Neuron (in vitro differentiated cells): ENCODE measurements around the gene ITGA5.

Experiments
- H2AFZ ChIP-seq: one replicate; pipeline ENCODE4 v1.6.1; 2013; ENCODE audit warnings: low read depth, mild to moderate bottlenecking, inconsistent platforms, low read length, moderate library complexity
- H3K27me3 ChIP-seq: one replicate; pipeline ENCODE4 v1.6.1; 2013; ENCODE audit warnings: low read length; ENCODE audit not compliant: insufficient read depth
- H3K36me3 ChIP-seq: one replicate; pipeline ENCODE4 v1.6.1; 2013; ENCODE audit warnings: low read length; ENCODE audit not compliant: insufficient read depth
- H3K4me1 ChIP-seq: one replicate; pipeline ENCODE4 v1.6.1; 2013; ENCODE audit warnings: low read length; ENCODE audit not compliant: insufficient read depth
- H3K4me3 ChIP-seq: 2 replicates; pipeline ENCODE4 v1.5.1; 2013; ENCODE audit warnings: mild to moderate bottlenecking, low read length, moderate library complexity
- H3K9me3 ChIP-seq: one replicate; pipeline ENCODE4 v1.6.1; 2013; ENCODE audit warnings: low read length

Gene ITGA5

GRCh38 chr12:54426690-54427089, 7.6 kb upstream of the ITGA5 start:
- Histone ChIP-seq H2AFZ (no peak overlapping the region), H3K4me1 (no peaks in the 10 kb centered on the region), H3K36me3 (no peaks in the 10 kb centered on the region), H3K4me3 (no peak overlapping the region), H3K9me3 (peaks cover 2% of the 10 kb centered on the region), H3K27me3 (peaks cover 50% of the 10 kb centered on the region)

GRCh38 chr12:54425702-54426101, 6.6 kb upstream of the ITGA5 start:
- peaks cover 2% of the 10 kb centered on the region for H3K9me3 ChIP-seq
- no peaks in the 10 kb centered on the region for H3K36me3 ChIP-seq
- peaks cover 59% of the 10 kb centered on the region for H3K27me3 ChIP-seq
- H3K4me1 ChIP-seq: no peaks in the 10 kb centered on the region
- H3K4me3 ChIP-seq: no peak overlapping the region
- H2AFZ ChIP-seq: no peak overlapping the region

GRCh38 chr12:54424224-54424623, 5.2 kb upstream of the ITGA5 start:
- no peak overlapping the region for H2AFZ ChIP-seq
- no peaks in the 10 kb centered on the region for H3K4me1 ChIP-seq
- no peaks in the 10 kb centered on the region for H3K36me3 ChIP-seq
- H3K9me3 ChIP-seq: peaks cover 2% of the 10 kb centered on the region
- peaks cover 73% of the 10 kb centered on the region for H3K27me3 ChIP-seq
- H3K4me3 ChIP-seq: no peak overlapping the region

GRCh38 chr12:54423816-54424150, 4.7 kb upstream of the ITGA5 start:
- no peaks in the 10 kb centered on the region for H3K36me3 ChIP-seq
- H3K27me3 ChIP-seq: peaks cover 73% of the 10 kb centered on the region
- H3K4me1 ChIP-seq: no peaks in the 10 kb centered on the region
- no peak overlapping the region for H2AFZ ChIP-seq
- H3K4me3 ChIP-seq: no peak overlapping the region
- H3K9me3 ChIP-seq: peaks cover 2% of the 10 kb centered on the region

- peaks cover 10% of the 10 kb centered on the region for H3K4me1 ChIP-seq
- H3K36me3 ChIP-seq: no peaks in the 10 kb centered on the region
- no peaks in the 10 kb centered on the region for H3K9me3 ChIP-seq
- H3K27me3 ChIP-seq: peaks cover 69% of the 10 kb centered on the region
- H2AFZ ChIP-seq: no peak overlapping the region
- H3K4me3 ChIP-seq: no peak overlapping the region
Measured at GRCh38 chr12:54421879-54422250, 2.8 kb upstream of the ITGA5 start.

- Histone ChIP-seq H3K27me3 (peaks cover 63% of the 10 kb centered on the region), H3K9me3 (no peaks in the 10 kb centered on the region), H3K4me3 (no peak overlapping the region), H3K4me1 (peaks cover 10% of the 10 kb centered on the region), H2AFZ (no peak overlapping the region), H3K36me3 (no peaks in the 10 kb centered on the region)
Measured at GRCh38 chr12:54421175-54421878, 2.3 kb upstream of the ITGA5 start.

GRCh38 chr12:54420766-54421144, 1.7 kb upstream of the ITGA5 start:
- no peaks in the 10 kb centered on the region for H3K36me3 ChIP-seq
- H3K4me1 ChIP-seq: peaks cover 10% of the 10 kb centered on the region
- H2AFZ ChIP-seq: no peak overlapping the region
- no peak overlapping the region for H3K4me3 ChIP-seq
- H3K9me3 ChIP-seq: no peaks in the 10 kb centered on the region
- H3K27me3 ChIP-seq: peaks cover 58% of the 10 kb centered on the region

GRCh38 chr12:54418441-54419087, 502 bp downstream of the ITGA5 start:
- Histone ChIP-seq H3K4me3 (peak overlapping the region; percentile 47), H3K27me3 (peaks cover 40% of the 10 kb centered on the region), H3K36me3 (no peaks in the 10 kb centered on the region), H2AFZ (peak overlapping the region; percentile 65), H3K9me3 (no peaks in the 10 kb centered on the region), H3K4me1 (peaks cover 10% of the 10 kb centered on the region)

GRCh38 chr12:54417712-54418440, 1.2 kb downstream of the ITGA5 start:
- Histone ChIP-seq H2AFZ (peak overlapping the region; percentile 29), H3K36me3 (no peaks in the 10 kb centered on the region), H3K4me3 (peak overlapping the region; percentile 47), H3K9me3 (no peaks in the 10 kb centered on the region), H3K27me3 (peaks cover 40% of the 10 kb centered on the region), H3K4me1 (peaks cover 10% of the 10 kb centered on the region)

- no peak overlapping the region for H2AFZ ChIP-seq
- no peaks in the 10 kb centered on the region for H3K36me3 ChIP-seq
- H3K4me1 ChIP-seq: peaks cover 10% of the 10 kb centered on the region
- no peak overlapping the region for H3K4me3 ChIP-seq
- H3K9me3 ChIP-seq: no peaks in the 10 kb centered on the region
- H3K27me3 ChIP-seq: peaks cover 35% of the 10 kb centered on the region
Measured at GRCh38 chr12:54416687-54417603, 2.1 kb downstream of the ITGA5 start.

- Histone ChIP-seq H3K4me3 (no peak overlapping the region), H2AFZ (no peak overlapping the region), H3K36me3 (no peaks in the 10 kb centered on the region), H3K27me3 (peaks cover 19% of the 10 kb centered on the region), H3K4me1 (peaks cover 10% of the 10 kb centered on the region), H3K9me3 (no peaks in the 10 kb centered on the region)
Measured at GRCh38 chr12:54415221-54415929, 3.7 kb downstream of the ITGA5 start.
